Stimulated activated CD8-positive, alpha-beta memory T cell treated with anti-CD3 and anti-CD28 coated beads, Interleukin-12 subunit alpha, Interleukin-12 subunit beta, amount 100 ng/mL, for 4 hours (primary cell): ENCODE measurements around the gene PCDHGA6.
"Not testable (repeated sequence)": the region's sequence is repeated elsewhere in the genome, so short reads cannot be mapped to it uniquely, and the experiment has no call there.

Experiments used
- DNase-seq: peaks from one replicate; pipeline ENCODE4 v3.0.0-alpha.2; 2020; ENCODE audit warnings: low read depth

Gene PCDHGA6

DNA sequence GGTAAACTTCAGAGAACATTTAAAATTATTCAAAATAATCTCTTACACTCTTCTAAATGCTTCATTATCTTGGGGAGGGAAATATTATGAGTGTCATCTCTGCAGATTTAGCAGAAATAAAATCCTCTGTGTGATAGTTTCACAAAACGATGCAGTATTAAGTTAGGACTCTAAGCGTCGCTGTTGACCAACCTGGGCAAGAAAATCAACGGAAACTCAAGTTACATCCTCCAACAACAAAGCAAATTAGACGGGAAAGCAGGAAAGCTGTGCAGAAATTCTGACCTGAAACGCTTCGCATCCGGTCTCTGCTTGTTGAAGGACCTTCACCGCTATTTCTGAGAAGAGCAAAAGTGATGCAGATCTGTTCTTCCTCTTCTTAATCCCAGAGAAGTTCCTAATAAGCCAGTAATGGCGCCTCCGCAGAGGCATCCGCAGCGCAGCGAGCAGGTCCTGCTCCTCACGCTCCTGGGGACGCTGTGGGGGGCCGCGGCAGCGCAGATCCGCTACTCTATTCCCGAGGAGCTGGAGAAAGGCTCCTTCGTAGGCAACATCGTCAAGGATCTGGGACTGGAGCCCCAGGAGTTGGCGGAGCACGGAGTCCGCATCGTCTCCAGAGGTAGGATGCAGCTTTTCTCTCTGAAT, at the start of gene PCDHGA6:
PCDHGA6 (plus strand) TSS at position 219 of the 645 bp plus-strand sequence; CDS start at position 412, 193 bp downstream.
- no peak for DNase-seq

DNA sequence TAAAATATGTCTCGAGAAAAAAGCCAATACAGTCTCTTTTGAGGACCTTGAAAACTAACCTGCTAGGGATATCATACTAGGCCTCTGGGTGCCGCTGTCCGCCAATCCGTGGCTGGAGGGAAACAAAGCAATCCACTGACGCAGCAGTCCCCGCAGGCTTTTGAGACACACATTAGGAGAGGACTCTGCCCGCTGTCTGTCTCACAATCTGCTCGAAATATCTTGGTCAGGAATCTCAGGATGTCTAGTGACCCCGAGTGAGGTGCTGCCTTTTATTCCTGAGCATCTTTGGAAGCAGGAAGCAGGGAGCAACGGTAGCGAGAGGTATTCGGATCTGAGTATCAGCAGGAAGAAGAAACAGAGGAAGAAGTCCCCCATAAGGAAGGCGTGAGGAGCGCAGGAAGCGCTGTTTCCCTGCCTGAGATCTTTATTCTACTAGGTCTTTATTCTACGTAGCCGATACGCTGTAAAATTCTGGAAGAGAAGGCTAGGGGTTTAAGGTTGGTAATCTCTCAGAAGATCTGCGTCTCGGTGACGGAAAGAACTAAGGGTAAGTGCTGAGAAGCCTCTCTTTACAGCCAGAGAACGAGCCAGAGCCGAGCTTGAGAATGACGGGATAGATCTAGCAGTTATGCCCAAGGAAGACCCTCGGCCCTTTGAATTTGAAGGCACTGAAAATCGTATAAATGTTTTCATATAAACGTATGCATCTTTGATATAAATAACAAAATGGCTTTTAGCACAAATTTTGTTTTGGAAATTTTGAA, 47.4 kb upstream of the PCDHGA6 start:
- peak; percentile 37 for DNase-seq

DNA sequence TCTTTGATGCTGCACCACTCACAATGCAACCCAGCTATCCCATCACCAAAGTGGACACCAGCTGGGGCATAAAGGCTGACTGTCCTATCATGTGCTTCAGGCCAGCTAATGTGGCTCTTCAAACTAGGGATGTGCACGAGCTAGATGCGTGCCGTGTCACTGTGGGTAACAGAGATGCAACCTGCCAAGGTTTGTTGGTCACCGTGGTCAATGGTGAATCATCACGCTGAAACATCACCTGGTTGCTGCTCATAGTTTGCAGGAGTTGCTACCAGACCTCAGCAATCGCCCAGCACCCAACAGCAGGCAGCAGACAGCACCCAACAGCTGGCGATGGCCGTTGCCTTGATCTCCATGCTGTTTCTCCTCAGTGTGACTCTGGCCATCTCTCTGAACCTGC, 45.5 kb upstream of the PCDHGA6 start:
- no peak for DNase-seq

DNA sequence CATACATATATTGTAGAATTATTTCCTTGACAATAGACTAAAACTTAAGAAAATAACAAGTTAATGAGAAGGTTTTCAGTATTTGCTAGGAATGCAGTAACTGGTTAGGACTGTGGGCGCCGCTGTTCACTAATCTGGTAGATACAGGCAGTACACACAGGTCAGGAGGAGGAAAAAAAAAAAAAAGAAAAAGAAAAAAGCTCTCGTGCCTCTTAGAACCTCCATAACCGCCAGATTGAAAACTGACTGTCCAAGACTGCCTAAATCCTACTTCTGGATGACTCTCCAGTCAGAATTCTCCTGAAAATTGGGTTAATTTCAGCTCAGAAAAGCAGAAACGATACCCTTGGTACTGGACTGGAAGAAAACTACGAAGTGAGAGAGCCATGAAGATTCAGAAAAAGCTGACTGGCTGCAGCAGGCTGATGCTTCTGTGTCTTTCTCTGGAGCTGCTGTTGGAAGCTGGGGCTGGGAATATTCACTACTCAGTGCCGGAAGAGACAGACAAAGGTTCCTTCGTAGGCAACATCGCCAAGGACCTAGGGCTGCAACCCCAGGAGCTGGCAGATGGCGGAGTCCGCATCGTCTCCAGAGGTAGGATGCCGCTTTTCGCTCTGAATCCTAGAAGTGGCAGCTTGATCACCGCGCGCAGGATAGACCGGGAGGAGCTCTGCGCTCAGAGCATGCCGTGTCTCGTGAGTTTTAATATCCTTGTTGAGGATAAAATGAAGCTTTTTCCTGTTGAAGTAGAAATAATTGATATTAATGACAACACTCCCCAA, 43.2 kb upstream of the PCDHGA6 start, which contains the start of gene PCDHGA1:
PCDHGA1 (plus strand) TSS at position 216 of the 782 bp plus-strand sequence.
- DNase-seq, result no peak

DNA sequence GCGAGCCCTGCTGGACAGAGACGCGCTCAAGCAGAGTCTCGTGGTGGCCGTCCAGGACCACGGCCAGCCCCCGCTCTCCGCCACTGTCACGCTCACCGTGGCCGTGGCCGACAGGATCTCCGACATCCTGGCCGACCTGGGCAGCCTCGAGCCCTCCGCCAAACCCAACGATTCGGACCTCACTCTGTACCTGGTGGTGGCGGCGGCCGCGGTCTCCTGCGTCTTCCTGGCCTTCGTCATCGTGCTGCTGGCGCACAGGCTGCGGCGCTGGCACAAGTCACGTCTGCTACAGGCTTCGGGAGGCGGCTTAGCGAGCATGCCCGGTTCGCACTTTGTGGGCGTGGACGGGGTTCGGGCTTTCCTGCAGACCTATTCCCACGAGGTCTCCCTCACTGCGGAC, 41.1 kb upstream of the PCDHGA6 start:
- DNase-seq, result not testable (repeated sequence)

DNA sequence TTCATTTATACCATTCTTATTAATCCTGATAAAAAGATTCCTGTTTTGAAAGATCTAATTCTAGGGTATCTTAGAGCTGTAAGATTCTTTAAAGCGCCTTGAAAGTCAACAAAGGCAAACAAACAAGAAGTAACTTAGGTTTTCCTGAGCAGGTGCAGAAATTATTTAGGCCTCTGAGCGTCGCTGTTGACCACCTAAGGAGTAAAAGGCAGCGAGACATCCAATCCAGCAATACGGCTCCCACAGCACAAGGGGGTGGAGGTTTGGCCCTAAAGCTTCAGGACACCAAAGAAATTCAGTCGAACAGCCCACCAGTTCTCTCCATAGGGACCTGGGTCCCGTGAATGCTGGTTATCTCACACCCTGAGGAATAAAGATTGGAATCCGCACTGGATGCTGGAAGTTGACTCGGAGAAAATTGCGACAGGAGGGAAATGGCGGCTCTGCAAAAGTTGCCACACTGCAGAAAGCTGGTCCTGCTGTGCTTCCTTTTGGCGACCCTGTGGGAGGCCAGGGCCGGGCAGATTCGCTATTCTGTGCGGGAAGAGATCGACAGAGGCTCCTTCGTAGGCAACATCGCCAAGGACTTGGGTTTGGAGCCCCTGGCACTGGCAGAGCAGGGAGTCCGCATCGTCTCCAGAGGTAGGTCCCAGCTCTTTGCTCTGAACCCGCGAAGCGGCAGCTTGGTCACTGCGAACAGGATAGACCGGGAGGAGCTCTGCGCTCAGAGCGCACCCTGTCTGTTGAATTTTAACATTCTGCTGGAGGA, 35.0 kb upstream of the PCDHGA6 start, which contains the start of gene PCDHGA2:
PCDHGA2 (plus strand) TSS at position 223 of the 769 bp plus-strand sequence.
- DNase-seq, result no peak

DNA sequence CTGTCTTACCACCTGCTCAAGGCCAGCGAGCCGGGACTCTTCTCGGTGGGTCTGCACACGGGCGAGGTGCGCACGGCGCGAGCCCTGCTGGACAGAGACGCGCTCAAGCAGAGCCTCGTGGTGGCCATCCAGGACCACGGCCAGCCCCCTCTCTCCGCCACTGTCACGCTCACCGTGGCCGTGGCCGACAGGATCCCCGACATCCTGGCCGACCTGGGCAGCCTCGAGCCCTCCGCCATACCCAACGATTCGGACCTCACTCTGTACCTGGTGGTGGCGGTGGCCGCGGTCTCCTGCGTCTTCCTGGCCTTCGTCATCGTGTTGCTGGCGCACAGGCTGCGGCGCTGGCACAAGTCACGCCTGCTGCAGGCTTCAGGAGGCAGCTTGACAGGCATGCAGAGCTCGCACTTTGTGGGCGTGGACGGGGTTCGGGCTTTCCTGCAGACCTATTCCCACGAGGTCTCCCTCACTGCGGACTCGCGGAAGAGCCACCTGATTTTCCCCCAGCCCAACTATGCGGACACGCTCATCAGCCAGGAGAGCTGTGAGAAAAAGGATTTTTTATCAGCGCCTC, 32.8 kb upstream of the PCDHGA6 start:
- DNase-seq, result not testable (repeated sequence)

DNA sequence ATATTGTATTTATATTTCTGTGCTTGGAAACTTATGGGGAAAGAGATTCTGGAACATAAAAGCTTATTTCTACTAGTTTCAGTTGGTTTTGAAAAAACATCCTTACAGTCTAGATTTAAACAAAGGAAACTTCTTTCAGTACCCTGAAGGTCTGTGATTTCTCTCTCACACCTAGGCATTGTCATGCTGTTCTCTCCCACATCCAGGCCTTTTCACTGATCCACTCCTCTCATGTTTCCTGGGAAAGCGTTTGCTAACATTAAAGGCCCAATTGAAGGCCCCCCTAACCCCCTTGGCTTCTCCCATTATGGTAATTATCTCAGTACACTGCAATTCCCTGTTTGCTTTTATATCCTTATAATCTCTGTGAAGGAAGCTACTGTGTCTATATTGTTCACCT, 30.9 kb upstream of the PCDHGA6 start:
- no peak for DNase-seq

DNA sequence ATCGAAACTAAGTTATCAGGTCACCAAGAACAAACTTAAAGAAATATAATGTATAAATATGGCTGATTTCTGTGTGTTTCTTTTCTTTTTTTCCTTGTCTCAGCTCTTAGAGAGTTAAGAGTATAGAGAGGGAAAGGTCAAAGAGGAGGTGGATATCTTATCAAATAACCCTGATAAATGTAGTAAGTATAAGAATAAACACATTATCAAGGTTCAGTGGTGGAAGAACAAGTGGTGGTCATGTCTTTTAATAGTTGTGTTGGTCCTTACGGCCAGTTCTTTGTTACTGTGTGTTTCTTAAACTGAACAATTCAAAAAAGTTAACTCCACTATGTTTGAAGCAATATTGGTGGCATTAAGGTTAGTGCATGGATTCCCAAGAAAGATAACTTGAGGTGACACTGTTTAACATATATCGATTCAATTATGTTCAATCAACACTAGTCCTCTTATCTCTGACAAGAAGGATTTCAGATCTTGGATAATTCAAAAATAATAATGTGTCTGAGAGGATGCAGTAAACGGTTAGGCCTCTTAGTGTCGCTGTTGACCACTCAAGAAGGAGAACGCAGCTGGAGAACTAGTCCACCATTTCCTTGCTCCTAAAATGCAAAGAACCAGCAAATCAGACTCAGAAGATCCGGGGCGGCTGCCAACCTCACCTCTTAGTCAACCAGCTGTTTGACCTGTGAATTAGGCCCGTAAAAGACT, 30.3 kb upstream of the PCDHGA6 start, which contains the start of gene PCDHGA3:
PCDHGA3 (plus strand) TSS at position 588 of the 711 bp plus-strand sequence. CDS start 205 bp downstream, outside the sequence.
- DNase-seq, result no peak

DNA sequence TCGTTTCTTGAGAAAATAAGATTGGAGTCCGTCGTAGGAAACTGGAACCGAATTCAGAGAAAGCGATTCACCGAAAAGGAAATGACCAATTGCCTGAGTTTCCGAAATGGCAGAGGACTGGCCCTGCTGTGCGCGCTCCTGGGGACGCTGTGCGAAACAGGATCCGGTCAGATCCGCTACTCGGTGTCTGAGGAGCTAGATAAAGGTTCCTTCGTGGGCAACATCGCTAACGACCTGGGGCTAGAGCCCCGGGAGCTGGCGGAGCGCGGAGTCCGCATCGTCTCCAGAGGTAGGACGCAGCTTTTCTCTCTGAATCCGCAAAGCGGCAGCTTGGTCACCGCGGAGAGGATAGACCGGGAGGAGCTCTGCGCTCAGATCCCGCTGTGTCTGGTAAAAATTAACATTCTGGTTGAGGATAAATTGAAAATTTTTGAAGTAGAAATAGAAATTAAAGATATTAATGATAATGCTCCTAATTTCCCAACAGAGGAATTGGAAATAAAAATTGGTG, 29.7 kb upstream of the PCDHGA6 start:
- no peak for DNase-seq

DNA sequence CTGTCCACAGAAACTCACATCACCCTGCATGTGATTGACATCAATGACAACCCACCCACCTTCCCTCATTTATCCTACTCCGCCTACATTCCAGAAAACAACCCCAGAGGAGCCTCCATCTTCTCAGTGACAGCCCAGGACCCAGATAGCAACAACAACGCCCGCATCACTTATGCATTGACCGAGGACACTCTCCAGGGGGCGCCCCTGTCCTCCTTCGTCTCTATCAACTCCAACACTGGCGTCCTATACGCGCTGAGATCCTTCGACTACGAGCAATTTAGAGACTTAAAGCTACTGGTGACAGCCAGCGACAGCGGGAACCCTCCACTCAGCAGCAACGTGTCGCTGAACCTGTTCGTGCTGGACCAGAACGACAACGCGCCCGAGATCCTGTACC, 28.4 kb upstream of the PCDHGA6 start:
- no peak for DNase-seq

DNA sequence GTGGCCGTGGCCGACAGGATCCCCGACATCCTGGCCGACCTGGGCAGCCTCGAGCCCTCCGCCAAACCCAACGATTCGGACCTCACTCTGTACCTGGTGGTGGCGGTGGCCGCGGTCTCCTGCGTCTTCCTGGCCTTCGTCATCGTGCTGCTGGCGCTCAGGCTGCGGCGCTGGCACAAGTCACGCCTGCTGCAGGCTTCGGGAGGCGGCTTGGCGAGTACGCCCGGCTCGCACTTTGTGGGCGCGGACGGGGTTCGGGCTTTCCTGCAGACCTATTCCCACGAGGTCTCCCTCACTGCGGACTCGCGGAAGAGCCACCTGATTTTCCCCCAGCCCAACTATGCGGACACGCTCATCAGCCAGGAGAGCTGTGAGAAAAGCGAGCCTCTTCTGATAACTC, 27.7 kb upstream of the PCDHGA6 start:
- not testable (repeated sequence) for DNase-seq

DNA sequence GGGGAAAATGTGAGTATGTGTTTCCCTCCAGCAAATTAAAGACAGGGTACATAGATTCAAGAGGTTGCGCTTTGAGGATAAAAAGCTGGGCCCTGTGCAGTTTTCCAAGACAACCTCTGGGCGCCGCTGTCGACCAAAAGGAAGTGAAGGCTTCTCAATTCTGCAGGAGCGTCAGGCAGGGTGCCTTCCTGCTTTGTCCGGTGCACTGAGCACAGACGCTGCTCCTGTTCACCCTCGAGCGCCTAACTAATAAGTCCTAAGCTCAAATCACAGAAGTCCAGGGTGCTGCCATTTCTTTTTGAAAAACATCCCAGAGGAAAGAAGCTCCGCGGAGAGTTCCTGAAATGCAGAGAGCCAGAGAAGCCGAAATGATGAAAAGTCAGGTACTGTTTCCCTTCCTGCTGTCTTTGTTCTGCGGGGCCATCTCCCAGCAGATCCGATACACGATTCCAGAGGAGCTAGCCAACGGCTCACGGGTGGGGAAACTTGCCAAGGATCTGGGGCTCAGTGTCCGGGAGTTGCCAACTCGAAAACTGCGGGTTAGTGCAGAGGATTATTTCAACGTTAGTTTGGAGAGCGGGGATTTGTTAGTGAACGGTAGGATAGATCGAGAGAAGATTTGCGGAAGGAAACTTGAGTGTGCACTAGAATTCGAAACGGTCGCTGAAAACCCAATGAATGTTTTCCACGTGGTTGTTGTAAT, 23.6 kb upstream of the PCDHGA6 start, which contains the start of gene PCDHGB1:
PCDHGB1 (plus strand) TSS at position 183 of the 703 bp plus-strand sequence; CDS start at position 345, 162 bp downstream.
- no peak for DNase-seq

DNA sequence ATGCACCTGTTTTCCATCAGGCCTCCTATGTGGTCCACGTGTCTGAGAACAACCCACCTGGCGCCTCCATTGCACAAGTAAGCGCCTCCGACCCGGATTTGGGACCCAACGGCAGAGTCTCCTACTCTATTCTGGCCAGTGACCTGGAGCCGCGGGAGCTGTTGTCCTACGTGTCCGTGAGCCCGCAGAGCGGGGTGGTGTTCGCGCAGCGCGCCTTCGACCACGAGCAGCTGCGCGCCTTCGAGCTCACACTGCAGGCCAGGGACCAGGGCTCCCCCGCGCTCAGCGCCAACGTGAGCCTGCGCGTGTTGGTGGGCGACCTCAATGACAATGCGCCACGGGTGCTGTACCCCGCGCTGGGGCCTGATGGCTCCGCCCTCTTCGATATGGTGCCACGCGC, 22.1 kb upstream of the PCDHGA6 start:
- no peak for DNase-seq

DNA sequence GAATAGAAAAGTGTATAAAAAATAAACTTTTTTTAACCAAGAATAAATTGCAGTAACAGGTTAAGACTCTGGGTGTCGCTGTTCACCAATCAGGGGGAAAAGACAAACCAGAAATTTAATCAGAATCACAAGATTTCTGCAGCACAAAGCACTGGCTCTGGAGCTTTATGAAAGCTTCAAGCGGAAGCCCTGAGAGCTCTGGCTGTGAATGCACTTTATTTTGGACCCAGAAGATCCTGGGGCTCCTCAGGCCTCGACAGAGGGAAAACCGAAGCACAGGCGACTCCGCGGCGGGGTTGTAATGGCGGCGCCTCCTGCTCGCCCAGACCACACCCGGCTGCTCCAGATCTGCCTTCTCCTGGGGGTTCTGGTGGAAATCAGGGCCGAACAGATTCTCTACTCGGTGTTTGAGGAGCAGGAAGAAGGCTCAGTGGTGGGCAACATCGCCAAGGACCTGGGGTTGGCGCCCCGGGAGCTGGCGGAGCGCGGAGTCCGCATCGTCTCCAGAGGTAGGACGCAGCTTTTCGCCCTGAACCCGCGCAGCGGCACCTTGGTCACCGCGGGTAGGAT, 18.7 kb upstream of the PCDHGA6 start, which contains the start of gene PCDHGA4:
PCDHGA4 (plus strand) TSS at position 122 of the 570 bp plus-strand sequence; CDS start at position 209, 87 bp downstream.
- no peak for DNase-seq

DNA sequence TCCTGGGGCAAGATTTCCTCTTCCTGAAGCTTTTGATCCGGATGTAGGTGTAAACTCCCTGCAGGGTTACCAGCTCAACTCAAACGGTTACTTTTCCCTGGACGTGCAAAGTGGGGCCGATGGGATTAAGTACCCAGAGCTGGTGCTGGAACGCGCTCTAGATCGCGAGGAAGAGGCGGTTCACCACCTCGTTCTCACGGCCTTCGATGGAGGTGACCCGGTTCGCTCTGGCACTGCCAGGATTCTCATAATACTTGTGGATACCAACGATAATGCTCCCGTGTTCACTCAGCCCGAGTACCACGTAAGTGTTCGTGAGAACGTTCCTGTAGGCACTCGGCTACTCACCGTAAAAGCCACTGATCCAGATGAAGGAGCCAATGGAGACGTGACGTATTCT, 18.1 kb upstream of the PCDHGA6 start:
- DNase-seq, result no peak

DNA sequence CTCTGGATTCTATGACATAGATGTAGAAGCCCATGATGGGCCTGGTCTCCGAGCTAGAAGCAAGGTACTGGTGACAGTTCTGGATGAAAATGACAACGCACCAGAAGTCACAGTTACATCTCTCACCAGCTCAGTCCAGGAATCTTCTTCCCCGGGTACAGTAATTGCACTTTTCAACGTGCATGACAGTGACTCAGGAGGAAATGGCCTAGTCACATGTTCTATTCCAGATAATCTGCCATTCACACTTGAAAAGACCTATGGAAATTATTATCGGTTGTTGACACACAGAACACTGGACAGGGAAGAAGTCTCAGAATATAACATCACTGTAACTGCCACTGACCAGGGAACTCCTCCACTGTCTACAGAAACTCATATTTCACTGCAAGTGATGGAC, 17.6 kb upstream of the PCDHGA6 start:
- no peak for DNase-seq

DNA sequence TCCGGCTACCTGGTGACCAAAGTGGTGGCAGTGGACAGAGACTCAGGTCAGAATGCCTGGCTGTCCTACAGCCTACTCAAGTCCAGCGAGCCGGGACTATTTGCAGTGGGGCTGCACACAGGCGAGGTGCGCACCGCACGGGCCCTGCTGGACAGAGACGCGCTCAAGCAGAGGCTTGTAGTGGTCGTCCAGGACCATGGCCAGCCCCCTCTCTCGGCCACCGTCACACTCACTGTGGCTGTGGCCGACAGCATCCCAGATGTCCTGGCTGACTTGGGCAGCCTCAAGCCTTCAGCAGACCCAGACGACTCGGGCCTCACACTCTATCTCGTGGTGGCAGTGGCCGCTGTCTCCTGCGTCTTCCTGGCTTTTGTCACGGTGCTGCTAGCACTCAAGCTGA, 16.7 kb upstream of the PCDHGA6 start:
- no peak for DNase-seq

DNA sequence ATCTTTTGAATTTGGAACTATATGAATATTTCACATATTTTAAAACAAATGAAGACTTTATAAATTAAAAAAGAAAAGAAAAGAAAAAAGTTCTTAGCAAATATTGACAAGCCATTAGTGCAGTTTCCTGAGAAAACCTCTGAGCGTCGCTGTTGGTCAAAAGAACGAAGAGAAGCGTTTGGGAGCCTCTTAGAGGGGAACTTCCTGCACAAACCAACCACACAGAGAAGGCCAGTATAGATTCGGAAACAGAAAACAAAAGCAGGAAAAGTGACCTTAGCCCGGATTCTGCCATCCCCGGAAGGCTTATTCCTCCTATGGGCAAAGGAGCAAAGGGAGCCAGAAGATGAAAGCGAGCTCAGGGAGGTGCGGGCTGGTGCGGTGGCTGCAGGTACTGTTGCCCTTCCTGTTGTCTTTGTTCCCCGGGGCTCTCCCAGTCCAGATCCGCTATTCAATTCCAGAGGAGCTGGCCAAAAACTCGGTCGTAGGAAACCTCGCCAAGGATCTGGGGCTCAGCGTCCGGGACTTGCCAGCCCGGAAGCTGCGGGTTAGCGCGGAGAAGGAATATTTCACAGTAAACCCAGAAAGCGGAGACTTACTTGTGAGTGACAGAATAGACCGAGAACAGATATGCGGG, 13.8 kb upstream of the PCDHGA6 start, which contains the start of gene PCDHGB2:
PCDHGB2 (plus strand) TSS at position 205 of the 637 bp plus-strand sequence; CDS start at position 347, 142 bp downstream.
- no peak for DNase-seq
